Suppressor macrophage treated with lipopolysaccharide for 1 hour (primary cell): ENCODE results near the gene SCGB1D4.
"Not testable (repeated sequence)": the region's sequence is repeated elsewhere in the genome, so short reads cannot be mapped to it uniquely, and the experiment has no call there.

Experiments used
- DNase-seq, 3 donors: peaks; one replicate each; pipeline ENCODE4 v3.0.0-alpha.2; 2020 to 2022

Gene SCGB1D4, protein sequence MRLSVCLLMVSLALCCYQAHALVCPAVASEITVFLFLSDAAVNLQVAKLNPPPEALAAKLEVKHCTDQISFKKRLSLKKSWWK

DNA sequence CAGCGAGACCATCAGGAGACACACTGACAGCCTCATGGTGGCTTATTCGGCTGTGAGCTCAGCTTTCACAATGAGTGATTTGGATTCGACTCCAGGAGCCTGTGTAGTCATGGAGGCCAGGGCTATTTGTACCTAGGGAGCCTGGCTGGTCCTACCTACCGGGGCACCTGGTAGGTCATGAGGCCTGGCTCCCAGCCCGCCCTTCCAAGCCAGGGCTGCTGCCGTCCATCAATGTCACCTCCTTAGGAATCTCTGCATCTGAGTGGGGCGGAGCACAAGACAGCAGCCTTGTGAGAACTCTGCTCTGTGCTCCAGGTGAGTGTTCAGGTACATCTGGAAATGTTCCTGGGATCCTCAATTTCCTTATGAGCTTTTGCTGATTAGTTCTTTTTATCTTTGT is at the start of gene SCGB1D4:
Gene SCGB1D4 (minus strand): TSS at position 101 of the 400 bp plus-strand sequence. CDS start 65 bp downstream, at position 36.
- no peak for DNase-seq

DNA sequence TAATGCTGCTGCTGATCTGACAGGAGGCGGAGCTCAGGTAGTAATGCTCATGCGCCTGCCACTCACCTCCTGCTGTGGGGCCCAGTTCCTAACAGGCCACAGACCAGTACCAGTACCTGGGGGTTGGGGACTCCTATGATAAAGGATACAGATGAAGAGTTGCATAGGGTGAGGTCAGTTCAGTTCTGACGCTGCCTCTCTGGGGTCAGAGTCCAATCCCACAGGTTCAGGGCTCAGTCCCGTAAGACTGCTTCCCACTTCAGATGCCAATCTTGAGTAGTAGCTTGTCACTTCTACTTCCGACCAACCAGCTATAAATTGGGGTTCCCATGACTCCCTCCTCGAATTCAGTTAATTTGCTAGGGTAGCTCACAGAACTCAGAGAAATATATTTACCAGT is 47.0 kb upstream of the SCGB1D4 start:
- no peak for DNase-seq

DNA sequence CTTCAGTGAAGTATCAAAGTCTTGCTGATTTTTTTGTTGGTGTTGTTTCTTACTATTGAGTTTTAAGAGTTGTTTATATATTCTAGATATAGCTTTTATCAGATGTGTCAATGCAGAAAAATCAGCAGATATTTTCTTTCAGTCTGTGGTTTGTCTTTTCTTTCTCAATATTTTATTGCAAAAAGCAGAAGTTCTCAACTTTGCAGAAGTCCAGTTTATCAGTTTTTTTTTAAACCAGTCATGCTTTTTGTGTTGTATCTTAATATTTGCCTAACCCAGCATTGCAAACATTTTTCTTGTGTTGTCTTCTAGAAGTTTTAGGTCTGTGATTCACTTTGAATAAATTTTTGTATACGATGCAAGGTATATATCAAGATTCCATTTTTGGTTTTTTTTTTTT is 45.3 kb upstream of the SCGB1D4 start:
- peak; percentile 37 to 81 (median 79) for DNase-seq

DNA sequence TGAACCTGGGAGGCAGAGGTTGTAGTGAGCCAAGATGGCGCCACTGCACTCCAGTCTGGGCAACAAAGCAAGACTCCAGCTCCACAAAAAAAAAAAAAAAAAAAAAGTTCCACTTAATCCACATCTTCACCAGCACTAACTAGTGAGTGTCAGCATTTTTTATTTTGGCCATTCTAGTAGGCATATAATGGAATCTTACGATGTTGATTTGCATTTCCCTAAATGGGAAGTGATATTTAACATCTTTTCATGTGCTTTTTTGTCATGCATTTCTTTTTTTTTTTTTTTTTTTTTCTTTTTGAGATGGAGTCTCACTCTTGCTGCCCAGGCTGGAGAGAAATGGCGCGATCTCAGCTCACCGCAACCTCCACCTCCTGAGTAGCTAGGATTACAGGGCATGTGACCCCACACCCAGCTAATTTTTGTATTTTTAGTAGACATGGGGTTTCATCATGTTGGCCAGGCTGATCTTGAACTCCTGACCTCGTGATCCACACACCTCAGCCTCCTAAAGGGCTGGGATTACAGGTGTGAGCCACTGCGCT is 44.8 kb upstream of the SCGB1D4 start:
- peak in 2 of 3 donors; percentile 48 to 56 for DNase-seq

DNA sequence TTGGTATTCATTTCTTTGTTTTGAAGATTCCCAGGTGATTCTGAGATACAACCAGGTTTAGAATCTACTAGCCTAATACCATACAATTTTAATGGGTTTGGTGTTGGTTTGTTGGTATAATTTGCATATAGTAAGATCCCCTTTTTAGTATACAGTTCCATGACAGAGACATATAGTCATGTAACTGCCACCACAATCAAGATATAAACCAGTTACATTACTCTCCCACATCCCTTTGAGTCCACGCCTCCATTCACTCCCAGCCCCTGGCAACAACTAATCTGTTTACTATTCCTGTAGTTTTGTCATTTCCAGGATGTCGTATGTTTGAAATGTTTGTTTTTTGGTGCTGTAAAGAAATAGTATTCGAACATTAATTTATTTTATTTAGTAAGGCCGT is 42.7 kb upstream of the SCGB1D4 start:
- peak in 1 of 3 donors; percentile 35 for DNase-seq

DNA sequence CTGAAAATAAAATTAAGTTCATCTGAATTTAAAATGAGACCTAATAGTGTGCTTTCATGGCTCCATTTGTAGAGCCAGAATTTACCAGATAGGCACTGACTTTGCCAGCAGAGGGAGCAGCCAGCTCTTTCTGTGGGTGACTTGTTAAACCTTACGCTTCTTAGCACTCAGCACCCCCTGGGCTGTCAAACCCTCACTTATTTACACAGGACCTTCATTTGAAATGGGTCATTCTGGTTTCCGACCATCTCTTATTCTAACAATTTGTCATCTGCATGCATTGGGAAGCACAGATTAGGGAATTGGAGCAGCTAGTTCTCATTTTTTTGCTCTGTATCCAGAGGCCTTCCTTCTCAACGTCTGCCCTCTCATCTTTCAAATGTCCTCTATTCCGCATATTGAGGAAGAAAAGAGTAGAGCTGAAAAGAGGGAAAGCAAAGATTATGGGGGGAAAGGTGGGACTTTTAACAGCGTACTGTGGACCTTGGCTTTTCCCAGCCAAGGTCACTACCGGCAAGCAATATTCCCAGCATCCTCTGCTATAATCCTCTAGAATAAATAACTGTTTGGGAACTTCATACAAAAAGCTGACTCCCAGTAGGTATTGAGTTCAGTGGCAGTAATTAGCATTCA is 41.5 kb upstream of the SCGB1D4 start:
- DNase-seq: peak; percentile 74 to 76 (median 75)

DNA sequence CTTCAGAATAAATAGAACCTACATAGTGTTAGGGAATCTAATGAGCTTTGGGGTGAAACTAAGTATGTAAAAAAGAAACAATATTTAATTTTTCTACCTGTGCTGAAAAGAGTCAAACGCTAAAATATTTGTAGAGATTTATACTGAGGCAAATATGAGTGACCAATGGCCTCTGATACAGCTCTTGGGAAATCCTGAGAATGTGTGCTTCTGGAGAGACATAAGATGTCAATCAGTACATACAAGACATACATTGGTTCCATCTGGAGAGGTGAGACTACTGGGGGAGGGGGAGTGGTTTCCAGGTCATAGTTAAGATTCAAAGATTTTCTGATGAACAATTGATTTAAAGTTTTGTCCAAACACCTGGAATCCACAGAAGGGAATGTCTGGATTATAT is 39.3 kb upstream of the SCGB1D4 start:
- no peak for DNase-seq

DNA sequence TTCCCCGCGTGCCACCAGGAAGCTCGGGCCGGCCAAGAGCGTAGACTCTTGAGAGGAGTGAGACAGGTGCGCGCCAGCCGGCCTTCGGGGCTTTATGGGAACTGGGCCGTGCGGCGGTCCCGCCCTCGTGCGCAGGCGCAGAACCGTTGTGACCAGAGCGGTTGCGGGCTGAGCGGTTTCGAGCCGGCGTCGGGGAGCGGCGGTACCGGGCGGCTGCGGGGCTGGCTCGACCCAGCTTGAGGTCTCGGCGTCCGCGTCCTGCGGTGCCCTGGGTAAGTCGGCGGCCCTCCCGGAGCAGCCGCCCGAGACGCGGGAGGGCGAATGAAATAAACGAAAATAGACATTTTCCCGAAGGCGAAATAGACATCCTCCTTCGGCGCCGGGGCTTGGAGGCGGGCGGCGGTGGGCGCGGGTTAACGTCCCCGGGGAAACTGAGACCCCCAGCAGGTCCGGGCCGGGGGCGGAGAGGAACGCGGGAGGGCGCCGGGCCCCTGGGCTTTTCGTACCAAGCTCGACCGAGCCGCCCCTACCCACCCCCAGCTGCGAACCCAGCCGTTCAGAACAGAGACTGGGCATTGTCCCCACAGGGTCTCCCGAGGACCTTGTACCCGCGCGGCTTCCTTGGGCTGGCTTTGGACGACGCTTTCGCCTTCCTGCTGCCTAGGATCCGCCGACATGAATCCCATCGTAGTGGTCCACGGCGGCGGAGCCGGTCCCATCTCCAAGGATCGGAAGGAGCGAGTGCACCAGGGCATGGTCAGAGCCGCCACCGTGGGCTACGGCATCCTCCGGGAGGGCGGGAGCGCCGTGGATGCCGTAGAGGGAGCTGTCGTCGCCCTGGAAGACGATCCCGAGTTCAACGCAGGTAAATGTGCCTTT is 38.7 kb upstream of the SCGB1D4 start, which contains the start of gene ASRGL1:
Gene ASRGL1 (plus strand): TSS at position 146 of the 879 bp plus-strand sequence. CDS start 530 bp downstream, at position 676.
- peak; percentile 85 to 94 (median 90) for DNase-seq

DNA sequence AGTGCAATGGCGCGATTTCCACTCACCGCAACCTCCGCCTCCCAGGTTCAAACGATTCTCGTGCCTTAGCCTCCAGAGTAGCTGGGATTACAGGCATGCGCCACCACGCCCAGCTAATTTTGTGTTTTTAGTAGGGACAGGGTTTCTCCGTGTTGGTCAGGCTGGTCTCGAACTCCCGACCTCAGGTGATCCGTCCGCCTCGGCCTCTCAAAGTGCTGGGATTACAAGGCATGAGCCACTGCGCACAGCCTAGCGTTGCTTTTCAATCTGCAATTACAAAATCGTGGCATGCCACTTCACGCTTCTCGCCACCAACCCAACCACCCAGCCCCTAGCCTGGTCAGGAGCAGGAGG is 38.1 kb upstream of the SCGB1D4 start:
- not testable (repeated sequence) for DNase-seq

DNA sequence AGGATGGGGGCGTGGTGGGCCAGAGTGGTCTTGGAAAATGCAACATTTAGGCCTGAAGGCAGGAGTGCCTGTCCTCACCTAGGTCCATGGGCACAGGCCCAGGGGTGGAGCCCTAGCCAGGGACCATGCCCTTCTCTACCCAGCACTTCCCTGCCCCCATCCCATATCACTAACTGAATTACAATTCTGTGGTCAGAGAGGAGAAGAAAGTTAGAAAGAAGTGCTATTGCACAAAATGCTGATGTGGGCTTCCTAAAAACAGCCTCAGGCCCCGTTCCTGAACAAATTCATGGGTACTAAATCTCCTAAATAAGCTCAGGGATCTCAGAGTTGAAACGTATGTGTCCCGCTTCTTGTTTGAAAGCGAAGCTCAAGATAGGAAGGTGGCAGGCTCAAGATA is 34.9 kb upstream of the SCGB1D4 start:
- no peak for DNase-seq

DNA sequence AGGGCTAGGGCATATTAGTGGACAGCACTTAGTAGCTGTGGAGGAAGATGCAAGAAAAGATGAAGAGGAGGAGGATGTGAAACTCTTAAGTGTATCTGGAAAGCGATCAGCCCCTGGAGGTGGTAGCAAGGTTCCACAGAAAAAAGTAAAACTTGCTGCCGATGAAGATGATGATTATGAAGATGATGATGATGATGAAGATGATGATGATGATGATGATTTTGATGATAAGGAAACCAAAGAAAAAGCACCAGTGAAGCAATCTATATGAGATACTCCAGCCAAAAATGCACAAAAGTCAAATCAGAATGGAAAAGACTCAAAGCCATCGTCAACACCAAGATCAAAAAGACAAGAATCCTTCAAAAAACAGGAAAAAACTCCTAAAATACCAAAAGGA is 32.4 kb upstream of the SCGB1D4 start:
- not testable (repeated sequence) for DNase-seq

DNA sequence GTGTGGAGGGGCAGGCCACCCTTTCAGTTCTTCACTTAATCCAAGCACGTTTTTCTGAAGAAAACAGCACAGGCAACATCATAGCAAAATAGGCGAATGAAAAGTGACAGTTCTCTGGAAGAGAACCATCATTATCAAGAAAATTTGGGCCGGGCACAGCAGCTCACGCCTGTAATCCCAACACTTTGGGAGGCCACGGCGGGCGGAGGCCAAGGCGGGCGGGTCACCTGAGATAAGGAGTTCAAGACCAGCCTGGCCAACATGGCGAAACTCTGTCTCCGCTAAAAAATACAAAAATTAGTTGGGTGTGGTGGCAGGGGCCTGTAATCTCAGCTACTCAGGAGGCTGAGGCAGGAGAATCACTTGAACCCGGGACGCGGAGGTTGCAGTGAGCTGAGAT is 28.7 kb upstream of the SCGB1D4 start:
- not testable (repeated sequence) for DNase-seq

DNA sequence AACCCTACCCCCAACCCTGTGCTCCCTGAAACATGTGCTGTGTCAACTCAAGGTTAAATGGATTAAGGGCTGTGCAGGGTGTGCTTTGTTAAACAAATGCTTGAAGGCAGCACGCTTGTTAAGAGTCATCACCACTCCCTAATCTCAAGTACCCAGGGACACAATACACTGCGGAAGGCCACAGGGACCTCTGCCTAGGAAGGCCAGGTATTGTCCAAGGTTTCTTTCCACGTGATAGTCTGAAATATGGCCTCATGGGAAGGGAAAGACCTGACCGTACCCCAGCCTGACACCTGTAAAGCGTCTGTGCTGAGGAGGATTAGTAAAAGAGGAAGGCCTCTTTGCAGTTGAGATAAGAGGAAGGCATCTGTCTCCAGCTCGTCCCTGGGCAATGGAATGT is 27.8 kb upstream of the SCGB1D4 start:
- not testable (repeated sequence) for DNase-seq

DNA sequence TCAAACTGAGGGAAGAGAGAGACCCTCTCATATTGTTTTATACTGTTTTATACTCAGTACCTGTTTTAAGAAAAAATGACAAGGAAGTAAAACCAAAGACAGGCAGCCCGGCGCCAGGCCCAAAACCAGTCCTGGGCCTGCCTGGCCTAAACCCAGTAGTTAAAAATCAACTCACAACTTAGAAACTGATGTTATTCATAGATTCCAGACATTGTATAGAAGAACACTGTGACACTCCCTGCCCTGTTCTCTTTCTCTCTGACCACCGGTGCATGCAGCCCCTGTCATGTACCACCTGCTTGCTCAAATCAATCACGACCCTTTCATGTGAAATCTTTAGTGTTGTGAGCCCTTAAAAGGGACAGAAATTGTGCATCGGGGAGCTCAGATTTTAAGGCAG is 26.9 kb upstream of the SCGB1D4 start:
- DNase-seq: not testable (repeated sequence)

DNA sequence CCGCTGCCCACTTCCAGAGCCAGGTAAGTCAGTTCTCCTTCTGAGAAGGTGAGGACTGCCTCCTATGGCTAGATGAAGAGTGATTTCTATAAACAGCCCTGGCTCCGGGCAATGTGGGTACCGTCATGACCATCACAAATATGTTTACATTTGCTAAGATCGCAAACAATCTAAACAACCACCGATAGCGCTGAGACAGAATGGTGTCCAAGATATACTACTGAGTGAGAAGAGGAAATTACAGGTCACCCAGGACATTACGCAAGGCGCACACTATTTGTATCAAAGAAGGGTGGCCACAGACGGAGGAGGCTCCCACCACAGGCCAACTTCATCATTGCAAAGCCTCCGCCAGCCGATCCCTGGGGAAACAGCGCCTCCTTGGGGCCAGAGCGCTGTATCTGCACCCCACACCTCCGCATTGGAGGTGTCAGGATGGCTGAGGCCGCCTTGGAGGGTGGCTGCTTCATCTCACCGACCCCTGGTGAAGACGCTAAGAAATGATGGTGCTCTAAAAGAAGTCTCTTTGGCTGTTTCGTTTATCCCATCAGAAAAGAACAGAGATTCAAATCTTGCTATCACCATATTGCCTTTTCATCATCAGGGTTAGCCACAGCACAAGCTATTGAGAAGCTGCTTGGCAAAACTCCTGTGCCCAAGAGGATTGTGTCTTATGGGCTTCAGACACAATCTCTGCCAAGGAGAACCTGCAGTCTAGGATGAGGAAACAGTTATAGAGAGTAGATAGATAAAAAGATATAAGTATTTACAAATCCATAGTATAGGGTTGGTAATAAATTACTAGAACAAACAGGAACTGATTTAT is 26.1 kb upstream of the SCGB1D4 start:
- DNase-seq: peak; percentile 85 to 89 (median 88)

DNA sequence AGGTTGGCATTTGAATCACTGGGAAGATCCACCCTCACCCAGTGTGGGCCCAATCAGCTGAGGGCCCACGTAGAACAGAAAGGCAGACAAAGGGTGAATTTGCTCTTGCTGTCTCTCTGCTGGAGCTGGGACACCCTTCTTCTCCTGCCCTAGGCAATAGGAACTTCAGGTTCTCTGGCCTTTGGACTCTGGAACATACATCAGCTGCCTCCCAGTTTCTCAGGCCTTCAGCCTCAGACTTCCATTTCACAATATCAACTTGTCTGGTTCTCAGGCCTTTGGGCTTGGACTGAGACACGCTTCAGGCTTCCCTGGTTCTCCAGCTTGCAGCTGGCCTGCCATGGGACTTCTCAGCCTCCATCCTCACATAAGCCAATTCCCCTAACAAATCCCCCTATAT is 23.6 kb upstream of the SCGB1D4 start:
- DNase-seq: no peak

DNA sequence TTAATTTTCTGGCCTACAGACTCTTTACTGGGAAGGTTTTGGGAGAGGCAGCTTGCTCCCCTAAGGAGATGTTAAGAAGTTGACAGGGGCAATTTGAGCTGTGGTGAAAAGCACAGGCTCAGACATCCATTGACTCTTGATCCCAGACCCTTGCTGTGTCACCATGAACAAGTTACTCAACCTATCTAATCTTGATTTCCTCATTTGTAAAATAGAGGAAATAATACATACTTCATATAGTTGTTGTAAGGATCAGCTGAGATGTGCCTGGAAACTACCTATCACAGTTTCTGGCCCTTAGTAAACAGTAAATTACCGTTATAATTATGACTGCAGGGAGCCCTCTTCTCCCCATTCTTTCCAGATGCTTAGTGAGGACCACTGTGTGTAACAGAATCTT is 16.6 kb upstream of the SCGB1D4 start:
- DNase-seq: peak; percentile 60 to 80 (median 74)

DNA sequence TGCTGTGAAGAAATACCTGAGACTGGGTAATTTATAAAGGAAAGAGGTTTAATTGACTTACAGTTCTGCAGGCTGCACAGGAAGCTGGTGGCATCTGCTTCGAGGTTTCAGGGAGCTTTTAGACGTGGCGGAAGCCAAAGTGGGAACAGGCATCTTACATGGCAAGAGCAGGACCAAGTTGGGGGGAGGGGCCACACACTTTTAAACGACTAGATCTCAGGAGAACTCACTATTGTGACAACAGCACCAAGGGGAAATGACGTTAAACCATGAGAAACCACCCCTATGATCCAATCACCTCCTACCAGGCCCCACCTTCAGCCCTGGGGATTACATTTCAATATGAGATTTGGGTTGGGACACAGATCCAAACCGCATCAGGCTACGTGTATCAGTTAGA is 11.1 kb upstream of the SCGB1D4 start:
- no peak for DNase-seq

DNA sequence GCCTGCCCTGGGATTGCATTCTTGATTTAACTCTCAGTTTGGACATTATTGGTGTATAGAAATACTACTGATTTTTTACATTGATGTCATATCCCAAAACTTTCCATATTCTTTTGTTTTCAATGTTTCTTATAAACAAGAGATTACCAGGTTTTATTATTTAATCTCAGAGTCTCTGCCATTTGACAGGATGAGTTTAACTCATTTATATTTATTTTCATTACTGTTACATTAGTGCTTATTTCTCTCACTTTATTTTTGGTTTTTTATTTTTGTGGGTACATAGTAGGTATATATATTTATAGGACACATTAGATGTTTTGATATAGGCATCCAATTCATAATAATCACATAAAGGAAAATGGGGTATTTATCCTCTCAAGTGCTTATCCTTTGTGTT is 9.1 kb upstream of the SCGB1D4 start:
- no peak for DNase-seq

DNA sequence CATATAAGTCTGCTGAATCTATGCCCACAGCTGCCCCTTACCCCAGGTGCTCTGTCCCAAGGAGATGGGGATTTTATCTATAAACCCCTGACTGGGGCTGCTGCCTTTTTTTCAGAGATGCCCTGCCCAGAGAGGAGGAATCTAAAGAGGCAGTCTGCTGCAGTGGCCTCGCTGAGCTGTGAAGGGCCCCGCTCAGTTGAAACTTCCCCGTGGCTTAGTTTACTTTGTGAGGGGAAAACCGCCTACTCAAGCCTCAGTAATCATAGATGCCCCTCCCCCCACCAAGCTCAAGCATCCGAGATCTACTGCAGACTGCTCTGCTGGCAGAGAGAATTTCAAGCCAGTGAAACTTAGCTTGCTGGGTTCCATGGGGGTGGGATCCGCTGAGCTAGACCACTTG is 7.4 kb upstream of the SCGB1D4 start:
- DNase-seq: no peak

DNA sequence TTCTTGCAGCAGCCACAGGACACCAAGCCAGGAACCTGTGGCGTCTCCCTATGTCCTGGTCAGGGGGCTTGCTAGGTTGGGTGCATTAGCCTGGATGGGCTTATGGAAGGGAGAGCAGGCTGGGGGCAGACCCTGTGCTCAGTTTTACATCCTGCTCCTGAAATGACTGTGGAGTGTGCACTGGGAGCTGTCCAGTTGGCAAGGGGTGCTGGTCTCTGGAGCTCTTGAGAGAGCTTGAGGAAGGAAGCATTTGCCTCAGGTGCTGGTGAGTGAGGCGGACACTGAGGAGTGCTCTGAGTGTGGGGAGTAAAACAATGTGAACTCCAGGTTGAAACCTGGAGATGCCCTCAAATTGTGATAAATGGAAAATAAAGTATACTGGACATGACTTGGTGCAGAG is 3.4 kb downstream of the SCGB1D4 start:
- peak in 2 of 3 donors; percentile 17 to 20 for DNase-seq

DNA sequence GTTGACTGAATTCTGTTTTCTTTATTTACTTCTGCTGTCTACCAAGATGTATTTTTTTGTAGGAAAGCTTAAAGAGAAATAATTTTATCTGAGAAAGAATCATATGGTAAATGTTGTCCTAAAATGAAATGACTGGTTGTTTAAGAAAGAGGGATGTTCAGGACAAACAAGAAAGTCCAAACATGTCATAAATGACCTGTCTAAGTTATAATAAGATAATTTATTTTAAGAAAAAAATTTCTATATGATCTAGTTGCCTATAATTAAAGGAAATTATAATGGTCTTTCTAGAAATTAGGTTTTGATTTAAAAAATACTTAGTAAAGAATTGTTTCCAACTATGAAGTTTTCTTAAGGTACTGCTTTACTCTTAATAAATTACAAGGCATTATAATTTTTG is 18.4 kb downstream of the SCGB1D4 start:
- DNase-seq: no peak

DNA sequence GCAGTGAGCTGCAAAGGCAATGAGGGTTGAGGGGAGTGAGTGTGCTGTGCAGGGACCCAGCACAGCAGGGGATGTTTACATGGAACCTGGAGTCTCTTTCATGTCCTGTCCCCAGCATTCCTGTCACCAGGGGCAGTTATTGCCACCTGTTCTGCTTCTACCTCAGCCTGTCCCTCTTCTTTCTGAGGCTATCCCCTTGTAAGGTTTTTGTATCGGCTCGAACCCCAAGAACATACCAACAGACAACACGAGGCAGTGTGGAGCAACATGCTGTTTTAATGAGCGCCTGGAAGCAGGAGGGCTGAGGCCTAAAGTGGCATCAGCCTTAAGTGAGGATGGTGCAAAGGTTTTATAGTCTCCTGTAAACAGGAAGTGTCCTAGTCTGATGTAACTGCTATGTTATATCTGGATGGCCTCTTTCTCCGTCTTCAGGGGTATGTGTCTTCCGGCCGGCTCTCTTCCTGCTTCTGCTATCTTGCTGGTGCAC is 25.0 kb downstream of the SCGB1D4 start:
- DNase-seq: no peak
